HT-29 (cell line): ENCODE data around the gene DCAF16. TPM values are rescaled to one million over a fixed set of nuclear protein-coding genes. Genes with fewer than 3 reads are reported as not detected.
"Not testable (repeated sequence)": the region's sequence is repeated elsewhere in the genome, so short reads cannot be mapped to it uniquely, and the experiment has no call there.

Source experiments
- DNase-seq: peaks from one replicate; pipeline ENCODE4 v3.0.0-alpha.2; 2015; ENCODE audit warnings: low spot score
- total RNA-seq: library from RNA; depleted of rRNA; stranded (reverse); fragments of >200 nt; shearing (Covaris generic); gene quantifications from 2 replicates; pipeline ENCODE4 v1.2.3, GENCODE V29; 2014; rRNA removed

Gene DCAF16
- total RNA-seq = 24.4 and 30.4 TPM in 2 replicates

GRCh38 chr4:17810260-17811077 is at the start of gene DCAF16, which contains the start of gene NCAPG:
TSS of gene DCAF16 (minus strand) at chr4:17810757. CDS start at chr4:17804141, 6,616 bp downstream.
TSS of gene NCAPG (plus strand) at chr4:17810979. CDS start at chr4:17811078, 99 bp downstream.
- peak; percentile 100 for DNase-seq

DNA sequence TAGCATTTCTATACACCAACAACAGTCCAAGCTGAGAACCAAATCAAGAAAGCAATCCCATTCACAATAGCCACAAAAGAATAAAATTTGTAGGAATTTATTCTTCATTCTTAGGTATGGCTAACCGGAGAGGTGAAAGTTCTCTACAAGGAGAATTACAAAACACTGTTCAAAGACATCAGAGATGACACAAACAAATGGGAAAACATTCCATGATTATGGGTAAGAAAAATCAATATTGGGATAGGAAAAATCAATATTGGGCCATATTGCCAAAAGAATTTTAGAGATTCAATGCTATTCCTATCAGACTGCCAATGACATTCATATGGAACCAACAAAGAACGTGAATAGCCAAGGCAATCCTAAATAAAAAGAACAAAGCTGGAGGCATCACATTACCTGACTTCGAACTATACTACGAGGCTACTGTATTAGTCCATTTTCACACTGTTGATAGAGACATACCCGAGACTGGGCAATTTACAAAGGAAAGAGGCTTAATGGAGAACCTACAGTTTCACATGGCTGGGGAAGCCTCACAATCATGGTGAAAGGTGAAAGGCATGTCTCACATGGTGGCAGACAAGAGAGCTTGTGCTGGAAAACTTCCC is 49.3 kb upstream of the DCAF16 start:
- DNase-seq = no peak

GRCh38 chr4:17854036-17854435 is 43.5 kb upstream of the DCAF16 start:
- DNase-seq = no peak

DNA sequence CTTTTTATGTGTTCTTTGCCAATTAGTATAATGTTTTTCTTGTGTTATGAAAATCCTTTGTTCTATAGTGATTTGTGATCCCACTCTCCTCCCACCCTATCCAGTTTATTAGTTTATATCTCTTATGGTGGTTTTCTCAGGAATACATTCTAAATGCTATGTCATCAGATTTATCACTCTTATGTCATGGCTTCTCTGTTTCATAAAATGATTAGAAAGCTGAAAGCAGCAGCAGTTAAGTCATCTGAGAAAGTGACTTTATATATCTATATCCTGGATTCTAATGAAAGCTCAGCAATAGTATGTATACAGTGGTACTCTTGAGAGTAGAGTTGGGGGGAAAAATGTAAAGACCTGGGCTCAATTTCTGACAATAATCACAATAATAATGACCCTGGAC is 41.4 kb upstream of the DCAF16 start:
- DNase-seq = no peak

GRCh38 chr4:17850295-17850694 is 39.7 kb upstream of the DCAF16 start:
- not testable (repeated sequence) for DNase-seq

DNA sequence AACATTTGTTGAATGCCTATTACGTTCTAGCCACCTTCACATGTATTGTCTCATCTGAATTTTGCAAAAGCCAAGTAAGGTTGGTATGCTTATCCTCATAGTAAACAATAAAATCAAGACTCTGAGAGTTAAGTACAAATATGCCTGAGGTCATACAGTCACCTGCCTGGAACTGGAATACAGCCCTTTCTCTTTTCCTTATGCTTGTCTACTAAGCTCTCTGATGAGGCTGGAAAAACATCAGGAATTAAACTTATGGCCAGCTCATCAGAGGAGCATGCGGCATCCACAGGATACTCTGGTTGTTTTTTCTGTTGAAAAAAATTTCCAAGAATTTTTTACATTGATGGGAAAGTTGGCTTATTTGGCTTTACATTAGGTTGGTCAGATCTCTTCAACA is 35.7 kb upstream of the DCAF16 start:
- DNase-seq = no peak

- no peak for DNase-seq
These were observed 13.5 kb upstream of the DCAF16 start for GRCh38 chr4:17823871-17824669.

DNA sequence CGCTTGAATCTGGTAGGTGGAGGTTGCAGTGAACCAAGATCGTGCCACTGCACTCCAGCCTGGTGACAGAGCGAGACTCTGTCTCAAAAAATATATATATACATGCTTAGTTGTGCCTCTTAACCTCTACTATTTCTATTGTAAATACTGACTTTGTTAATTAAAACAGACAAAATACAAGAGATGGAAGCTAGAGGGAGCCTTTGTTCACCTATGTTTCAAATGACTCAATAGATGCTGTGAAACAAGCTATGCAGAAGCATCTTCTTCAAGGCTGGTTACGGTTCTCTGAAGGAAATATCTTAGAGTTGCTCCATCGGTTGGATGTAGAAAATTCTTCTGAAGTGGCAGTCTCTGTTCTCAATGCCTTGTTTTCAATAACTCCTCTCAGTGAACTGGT is 6.5 kb upstream of the DCAF16 start:
- peak; percentile 63 for DNase-seq

- no peak for DNase-seq
These were observed 5.6 kb upstream of the DCAF16 start for GRCh38 chr4:17816142-17816541.

DNA sequence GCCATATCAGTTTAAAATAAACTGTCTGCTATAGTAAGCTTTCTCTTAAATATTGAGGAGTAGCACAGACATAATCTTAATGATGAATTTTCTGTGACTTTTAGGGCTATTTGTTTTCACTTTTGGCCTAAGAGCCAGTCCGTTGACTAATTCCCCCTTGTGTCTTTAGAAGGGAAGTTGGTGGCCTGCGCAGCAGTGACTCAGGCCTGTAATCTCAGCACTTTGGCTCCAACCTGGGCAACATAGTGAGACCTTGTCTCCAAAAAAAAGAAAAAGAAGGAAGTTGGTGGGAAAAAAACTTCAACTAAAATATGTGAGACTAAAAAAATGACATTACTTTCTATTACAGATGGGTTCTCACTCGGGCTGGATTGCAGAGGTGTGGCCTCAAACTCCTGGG is 3.6 kb upstream of the DCAF16 start:
- no peak for DNase-seq

DNA sequence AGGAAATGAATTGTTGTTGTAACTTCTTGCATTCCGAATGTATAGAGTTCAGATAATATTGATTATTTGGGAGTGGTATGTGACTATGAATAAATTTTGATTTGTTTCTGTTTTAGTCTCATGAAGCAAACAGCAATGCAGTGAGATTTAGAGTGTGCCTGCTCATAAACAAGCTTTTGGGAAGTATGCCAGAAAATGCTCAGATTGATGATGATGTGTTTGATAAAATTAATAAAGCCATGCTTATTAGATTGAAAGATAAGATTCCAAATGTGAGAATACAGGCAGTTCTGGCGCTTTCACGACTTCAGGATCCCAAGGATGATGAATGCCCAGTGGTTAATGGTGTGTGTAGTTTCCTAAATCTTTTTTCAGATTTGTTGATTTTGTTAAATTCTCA is 2.2 kb upstream of the DCAF16 start:
- DNase-seq = no peak

DNA sequence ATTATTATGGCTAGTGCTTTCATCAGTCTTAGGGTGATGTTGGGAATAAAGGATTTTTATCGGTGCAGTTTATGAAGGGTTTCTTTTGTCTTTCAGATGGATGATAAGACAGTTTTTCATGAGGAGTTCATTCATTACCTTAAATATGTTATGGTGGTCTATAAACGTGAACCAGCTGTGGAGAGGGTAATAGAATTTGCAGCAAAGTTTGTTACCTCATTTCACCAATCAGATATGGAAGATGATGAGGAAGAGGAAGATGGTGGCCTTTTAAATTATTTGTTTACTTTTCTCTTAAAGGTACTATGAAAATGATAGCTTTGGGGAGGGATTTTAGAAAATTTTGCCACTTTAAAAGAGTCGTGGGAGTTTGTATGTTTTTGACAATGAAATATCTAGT is 1.6 kb upstream of the DCAF16 start:
- no peak for DNase-seq

GRCh38 chr4:17811078-17811603 is 584 bp upstream of the DCAF16 start:
- DNase-seq = no peak

DNA sequence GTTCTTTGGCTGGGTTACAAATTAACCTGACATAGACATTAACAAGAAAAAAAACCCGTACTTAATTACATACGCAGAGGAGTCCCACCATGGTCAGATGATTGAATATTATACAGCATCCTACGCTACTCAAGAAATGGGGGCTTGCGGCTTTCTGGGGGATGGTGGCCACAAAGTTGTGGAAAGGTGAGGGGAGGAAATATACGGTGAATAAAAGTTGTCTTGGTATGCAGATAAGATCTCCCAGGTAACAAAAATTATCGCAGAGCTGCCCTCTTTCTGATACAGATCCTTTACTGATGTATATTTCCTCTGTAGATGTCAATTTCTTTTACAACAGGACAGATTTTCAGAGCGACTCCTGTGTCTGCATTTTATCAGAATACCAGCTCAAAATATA is 890 bp downstream of the DCAF16 start:
- DNase-seq = peak; percentile 43

- DNase-seq = no peak
These were observed 3.1 kb downstream of the DCAF16 start for GRCh38 chr4:17807446-17807845.

DNA sequence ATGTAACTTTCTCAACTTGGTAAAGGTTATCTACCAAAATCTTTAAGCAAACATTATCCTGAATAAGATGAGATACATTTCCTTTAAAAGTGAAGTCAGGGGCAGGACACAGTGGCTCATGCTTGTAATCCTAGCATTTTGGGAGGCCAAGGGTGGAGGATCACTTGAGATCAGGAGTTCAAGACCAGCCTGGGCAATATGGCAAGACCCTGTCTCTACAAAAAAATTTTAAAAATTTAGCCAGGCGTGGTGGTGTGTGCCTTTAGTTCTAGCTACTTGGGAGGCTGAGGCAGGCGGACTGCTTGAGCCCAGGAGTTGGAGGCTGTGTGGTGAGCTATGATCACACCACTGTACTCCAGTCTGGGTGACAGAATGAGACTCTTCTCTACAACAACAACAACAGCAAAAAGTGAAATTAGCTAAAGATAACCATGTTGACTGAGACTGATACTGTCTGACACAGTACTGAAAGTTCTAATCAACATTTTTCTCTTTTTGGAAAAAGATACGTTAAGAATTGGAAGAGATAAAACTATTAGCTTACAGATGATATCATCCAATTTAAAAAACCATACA is 4.9 kb downstream of the DCAF16 start:
- no peak for DNase-seq

DNA sequence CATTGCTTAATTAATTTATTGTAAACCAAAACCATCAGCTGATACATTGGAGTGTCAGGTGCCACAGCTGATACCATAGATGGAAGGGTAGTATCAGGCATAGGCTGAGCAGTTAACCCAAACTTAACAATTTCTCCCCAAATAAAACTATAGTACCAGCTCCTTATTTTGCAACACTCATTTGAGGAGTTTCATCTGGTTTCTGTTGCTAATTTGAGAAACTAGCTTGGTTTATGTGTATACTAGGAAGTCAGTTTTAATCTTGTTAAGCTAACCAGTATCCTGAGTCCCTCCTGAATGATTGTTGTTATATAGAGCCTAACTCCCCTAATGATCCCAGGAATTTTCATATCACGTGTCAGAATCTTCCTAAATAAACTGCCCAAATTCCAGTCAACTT is 12.7 kb downstream of the DCAF16 start:
- no peak for DNase-seq

- no peak for DNase-seq
These were observed 15.8 kb downstream of the DCAF16 start for GRCh38 chr4:17794730-17795129.

GRCh38 chr4:17788956-17789355 is 21.6 kb downstream of the DCAF16 start:
- DNase-seq = no peak

- DNase-seq = no peak
These were observed 23.2 kb downstream of the DCAF16 start for GRCh38 chr4:17787315-17787714.

- DNase-seq = no peak
These were observed 24.0 kb downstream of the DCAF16 start for GRCh38 chr4:17786567-17786966.

- peak; percentile 36 for DNase-seq
These were observed 24.7 kb downstream of the DCAF16 start for GRCh38 chr4:17785858-17786257.
